HEK293 (cell line): ENCODE data around the gene SLK.
A peak's percentile ranks its signal among the peaks of the same experiment; 100 is the strongest.

Source experiments
- HOXD13 ChIP-seq: sonication (generic); formaldehyde crosslinking; IDR thresholded peaks from 2 replicates; pipeline ENCODE4 v1.8.0; 2022; ENCODE audit warnings: missing genetic modification reagents, borderline replicate concordance
- KLF16 ChIP-seq: fragments of 450-650 bp; formaldehyde crosslinking; IDR thresholded peaks from 2 replicates; pipeline ENCODE4 v1.5.1; 2017; ENCODE audit warnings: missing biosample characterization, missing genetic modification characterization
- KLF9 ChIP-seq: fragments of 450-650 bp; formaldehyde crosslinking; IDR thresholded peaks from 2 replicates; pipeline ENCODE4 v1.5.1; 2016; ENCODE audit warnings: missing biosample characterization, missing genetic modification characterization, low read depth
- RBAK ChIP-seq: fragments of 450-650 bp; formaldehyde crosslinking; IDR thresholded peaks from 2 replicates; pipeline ENCODE4 v1.5.1; 2016; ENCODE audit warnings: missing biosample characterization, missing genetic modification characterization
- ZEB2 ChIP-seq: fragments of 450-650 bp; formaldehyde crosslinking; IDR thresholded peaks from 2 replicates; pipeline ENCODE4 v1.5.1; 2016; ENCODE audit warnings: missing biosample characterization, missing genetic modification characterization
- ZNF121 ChIP-seq: fragments of 450-650 bp; formaldehyde crosslinking; IDR thresholded peaks from 2 replicates; pipeline ENCODE4 v1.5.1; 2016; ENCODE audit warnings: missing biosample characterization, missing genetic modification characterization
- ZNF174 ChIP-seq: fragments of 450-650 bp; formaldehyde crosslinking; IDR thresholded peaks from 2 replicates; pipeline ENCODE4 v1.5.0; 2017; ENCODE audit warnings: missing biosample characterization, mild to moderate bottlenecking, missing genetic modification characterization
- ZNF184 ChIP-seq: fragments of 450-650 bp; IDR thresholded peaks from 2 replicates; pipeline ENCODE4 v1.5.1; 2018; ENCODE audit warnings: missing biosample characterization, mild to moderate bottlenecking, missing genetic modification characterization
- ZNF214 ChIP-seq: fragments of 450-650 bp; formaldehyde crosslinking; IDR thresholded peaks from 2 replicates; pipeline ENCODE4 v1.5.1; 2017; ENCODE audit warnings: missing biosample characterization, mild to moderate bottlenecking, missing genetic modification characterization, borderline replicate concordance
- ZNF248 ChIP-seq: fragments of 450-650 bp; formaldehyde crosslinking; IDR thresholded peaks from 2 replicates; pipeline ENCODE4 v1.5.1; 2017; ENCODE audit warnings: missing biosample characterization, missing genetic modification characterization
- ZNF266 ChIP-seq: fragments of 450-650 bp; formaldehyde crosslinking; IDR thresholded peaks from 2 replicates; pipeline ENCODE4 v1.5.1; 2016; ENCODE audit warnings: missing biosample characterization, missing genetic modification characterization, low read depth
- ZNF302 ChIP-seq: fragments of 450-650 bp; formaldehyde crosslinking; IDR thresholded peaks from 2 replicates; pipeline ENCODE4 v1.5.1; 2016; ENCODE audit warnings: missing biosample characterization, missing genetic modification characterization, low read depth
- ZNF423 ChIP-seq: fragments of 450-650 bp; formaldehyde crosslinking; IDR thresholded peaks from 2 replicates; pipeline ENCODE4 v1.5.1; 2016; ENCODE audit warnings: missing biosample characterization, missing genetic modification characterization
- ZNF596 ChIP-seq: fragments of 450-650 bp; IDR thresholded peaks from 2 replicates; pipeline ENCODE4 v1.5.0; 2018; ENCODE audit warnings: missing biosample characterization, mild to moderate bottlenecking, missing genetic modification characterization, moderate library complexity
- ZNF621 ChIP-seq: fragments of 450-650 bp; formaldehyde crosslinking; IDR thresholded peaks from 2 replicates; pipeline ENCODE4 v1.5.1; 2017; ENCODE audit warnings: missing biosample characterization, missing genetic modification characterization
- ZNF654 ChIP-seq: fragments of 450-650 bp; formaldehyde crosslinking; IDR thresholded peaks from 2 replicates; pipeline ENCODE4 v1.5.1; 2016; ENCODE audit warnings: low read depth, missing biosample characterization, missing genetic modification characterization
- ZNF664 ChIP-seq: fragments of 450-650 bp; formaldehyde crosslinking; IDR thresholded peaks from 2 replicates; pipeline ENCODE4 v1.5.1; 2016; ENCODE audit warnings: missing biosample characterization, missing genetic modification characterization
- ZNF837 ChIP-seq: fragments of 450-650 bp; formaldehyde crosslinking; IDR thresholded peaks from 2 replicates; pipeline ENCODE4 v1.5.1; 2016; ENCODE audit warnings: missing biosample characterization, missing genetic modification characterization
- TF ChIP-seq, protein P1 (sequence below): fragments of 450-650 bp; formaldehyde crosslinking; IDR thresholded peaks from 2 replicates; pipeline ENCODE4 v1.5.1; 2016; ENCODE audit warnings: missing biosample characterization, missing genetic modification characterization
- TF ChIP-seq, protein P2 (sequence below): fragments of 450-650 bp; formaldehyde crosslinking; IDR thresholded peaks from 2 replicates; pipeline ENCODE4 v1.5.1; 2016; ENCODE audit warnings: missing biosample characterization, missing genetic modification characterization
- TF ChIP-seq, protein P3 (sequence below): fragments of 450-650 bp; formaldehyde crosslinking; IDR thresholded peaks from 2 replicates; pipeline ENCODE4 v1.5.1; 2016; ENCODE audit warnings: missing biosample characterization, missing genetic modification characterization, low read depth
- TF ChIP-seq, protein P4 (sequence below): fragments of 450-650 bp; formaldehyde crosslinking; IDR thresholded peaks from 2 replicates; pipeline ENCODE4 v1.5.1; 2017; ENCODE audit warnings: missing biosample characterization, missing genetic modification characterization
- TF ChIP-seq, protein P5 (sequence below): fragments of 450-650 bp; formaldehyde crosslinking; IDR thresholded peaks from 2 replicates; pipeline ENCODE4 v1.5.1; 2016; ENCODE audit warnings: missing biosample characterization, missing genetic modification characterization
- TF ChIP-seq, protein P6 (sequence below): fragments of 450-650 bp; formaldehyde crosslinking; IDR thresholded peaks from 2 replicates; pipeline ENCODE4 v1.5.1; 2017; ENCODE audit warnings: missing biosample characterization, missing genetic modification characterization
- TF ChIP-seq, protein P7 (sequence below): fragments of 450-650 bp; formaldehyde crosslinking; IDR thresholded peaks from 2 replicates; pipeline ENCODE4 v1.5.1; 2017; ENCODE audit warnings: missing biosample characterization, missing genetic modification characterization

The SLK gene

DNA sequence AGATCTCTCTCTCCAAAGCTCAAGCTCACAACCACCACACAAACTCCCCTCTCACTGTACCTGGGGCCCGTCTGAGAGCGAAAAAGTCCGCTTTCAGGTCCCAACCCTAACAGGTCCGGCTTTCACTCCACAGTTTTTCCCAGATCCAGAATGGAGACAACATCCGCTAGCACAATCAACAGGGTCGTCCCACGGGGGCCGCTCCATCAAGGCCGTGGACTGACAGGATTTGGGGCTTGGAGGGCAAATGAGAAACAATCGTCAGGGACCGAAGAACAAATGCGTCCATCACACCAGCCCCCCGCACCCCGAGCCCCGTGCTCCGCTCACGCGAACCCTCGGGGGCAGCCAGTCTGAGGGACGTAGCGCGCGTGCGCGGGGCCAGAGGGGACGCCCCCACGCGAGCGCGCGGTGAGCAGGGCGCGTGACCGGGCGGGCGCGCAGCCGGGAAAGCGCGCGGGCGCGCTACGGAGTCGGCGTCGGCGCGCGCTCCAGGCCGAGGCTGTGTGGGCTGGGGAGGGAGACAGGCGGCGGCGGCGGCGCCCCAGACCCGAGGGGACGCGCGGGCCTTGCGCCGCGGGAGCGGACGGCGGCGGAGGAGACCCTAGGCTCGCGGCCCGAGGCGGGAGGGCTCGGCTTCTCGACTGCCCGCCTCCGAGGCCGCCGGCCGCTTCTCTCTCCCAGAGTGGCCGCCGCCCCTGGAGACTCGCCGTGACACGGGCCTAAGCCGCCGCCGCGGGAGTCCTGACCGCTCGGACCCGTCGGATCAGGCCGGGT lies at the start of gene SLK (continued):
- TF ChIP-seq, protein P1, sequence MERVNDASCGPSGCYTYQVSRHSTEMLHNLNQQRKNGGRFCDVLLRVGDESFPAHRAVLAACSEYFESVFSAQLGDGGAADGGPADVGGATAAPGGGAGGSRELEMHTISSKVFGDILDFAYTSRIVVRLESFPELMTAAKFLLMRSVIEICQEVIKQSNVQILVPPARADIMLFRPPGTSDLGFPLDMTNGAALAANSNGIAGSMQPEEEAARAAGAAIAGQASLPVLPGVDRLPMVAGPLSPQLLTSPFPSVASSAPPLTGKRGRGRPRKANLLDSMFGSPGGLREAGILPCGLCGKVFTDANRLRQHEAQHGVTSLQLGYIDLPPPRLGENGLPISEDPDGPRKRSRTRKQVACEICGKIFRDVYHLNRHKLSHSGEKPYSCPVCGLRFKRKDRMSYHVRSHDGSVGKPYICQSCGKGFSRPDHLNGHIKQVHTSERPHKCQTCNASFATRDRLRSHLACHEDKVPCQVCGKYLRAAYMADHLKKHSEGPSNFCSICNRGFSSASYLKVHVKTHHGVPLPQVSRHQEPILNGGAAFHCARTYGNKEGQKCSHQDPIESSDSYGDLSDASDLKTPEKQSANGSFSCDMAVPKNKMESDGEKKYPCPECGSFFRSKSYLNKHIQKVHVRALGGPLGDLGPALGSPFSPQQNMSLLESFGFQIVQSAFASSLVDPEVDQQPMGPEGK (tag by site-specific recombination) = peak; percentile 88
- no peak for TF ChIP-seq ZNF121 (tag by site-specific recombination)
- peak; percentile 48 for TF ChIP-seq ZNF596 (tag by site-specific recombination)
- TF ChIP-seq, protein P2, sequence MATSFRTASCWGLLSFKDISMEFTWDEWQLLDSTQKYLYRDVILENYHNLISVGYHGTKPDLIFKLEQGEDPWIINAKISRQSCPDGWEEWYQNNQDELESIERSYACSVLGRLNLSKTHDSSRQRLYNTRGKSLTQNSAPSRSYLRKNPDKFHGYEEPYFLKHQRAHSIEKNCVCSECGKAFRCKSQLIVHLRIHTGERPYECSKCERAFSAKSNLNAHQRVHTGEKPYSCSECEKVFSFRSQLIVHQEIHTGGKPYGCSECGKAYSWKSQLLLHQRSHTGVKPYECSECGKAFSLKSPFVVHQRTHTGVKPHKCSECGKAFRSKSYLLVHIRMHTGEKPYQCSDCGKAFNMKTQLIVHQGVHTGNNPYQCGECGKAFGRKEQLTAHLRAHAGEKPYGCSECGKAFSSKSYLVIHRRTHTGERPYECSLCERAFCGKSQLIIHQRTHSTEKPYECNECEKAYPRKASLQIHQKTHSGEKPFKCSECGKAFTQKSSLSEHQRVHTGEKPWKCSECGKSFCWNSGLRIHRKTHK (tag by site-specific recombination) = no peak
- TF ChIP-seq ZNF214 = no peak
- 0 out of 2 replicates have a peak, but pooled peaks have one; percentile 71 for TF ChIP-seq ZNF174
- TF ChIP-seq ZNF621 (tag by site-specific recombination) = no peak
- no peak for TF ChIP-seq ZNF248 (tag by site-specific recombination)
- TF ChIP-seq, protein P3, sequence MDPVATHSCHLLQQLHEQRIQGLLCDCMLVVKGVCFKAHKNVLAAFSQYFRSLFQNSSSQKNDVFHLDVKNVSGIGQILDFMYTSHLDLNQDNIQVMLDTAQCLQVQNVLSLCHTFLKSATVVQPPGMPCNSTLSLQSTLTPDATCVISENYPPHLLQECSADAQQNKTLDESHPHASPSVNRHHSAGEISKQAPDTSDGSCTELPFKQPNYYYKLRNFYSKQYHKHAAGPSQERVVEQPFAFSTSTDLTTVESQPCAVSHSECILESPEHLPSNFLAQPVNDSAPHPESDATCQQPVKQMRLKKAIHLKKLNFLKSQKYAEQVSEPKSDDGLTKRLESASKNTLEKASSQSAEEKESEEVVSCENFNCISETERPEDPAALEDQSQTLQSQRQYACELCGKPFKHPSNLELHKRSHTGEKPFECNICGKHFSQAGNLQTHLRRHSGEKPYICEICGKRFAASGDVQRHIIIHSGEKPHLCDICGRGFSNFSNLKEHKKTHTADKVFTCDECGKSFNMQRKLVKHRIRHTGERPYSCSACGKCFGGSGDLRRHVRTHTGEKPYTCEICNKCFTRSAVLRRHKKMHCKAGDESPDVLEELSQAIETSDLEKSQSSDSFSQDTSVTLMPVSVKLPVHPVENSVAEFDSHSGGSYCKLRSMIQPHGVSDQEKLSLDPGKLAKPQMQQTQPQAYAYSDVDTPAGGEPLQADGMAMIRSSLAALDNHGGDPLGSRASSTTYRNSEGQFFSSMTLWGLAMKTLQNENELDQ (tag by site-specific recombination) = no peak
- no peak for TF ChIP-seq ZNF837 (tag by site-specific recombination)
- TF ChIP-seq ZNF302 (tag by site-specific recombination) = no peak
- no peak for TF ChIP-seq ZNF266 (tag by site-specific recombination)
- TF ChIP-seq, protein P4, sequence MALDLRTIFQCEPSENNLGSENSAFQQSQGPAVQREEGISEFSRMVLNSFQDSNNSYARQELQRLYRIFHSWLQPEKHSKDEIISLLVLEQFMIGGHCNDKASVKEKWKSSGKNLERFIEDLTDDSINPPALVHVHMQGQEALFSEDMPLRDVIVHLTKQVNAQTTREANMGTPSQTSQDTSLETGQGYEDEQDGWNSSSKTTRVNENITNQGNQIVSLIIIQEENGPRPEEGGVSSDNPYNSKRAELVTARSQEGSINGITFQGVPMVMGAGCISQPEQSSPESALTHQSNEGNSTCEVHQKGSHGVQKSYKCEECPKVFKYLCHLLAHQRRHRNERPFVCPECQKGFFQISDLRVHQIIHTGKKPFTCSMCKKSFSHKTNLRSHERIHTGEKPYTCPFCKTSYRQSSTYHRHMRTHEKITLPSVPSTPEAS (tag by site-specific recombination) = no peak
- TF ChIP-seq, protein P5, sequence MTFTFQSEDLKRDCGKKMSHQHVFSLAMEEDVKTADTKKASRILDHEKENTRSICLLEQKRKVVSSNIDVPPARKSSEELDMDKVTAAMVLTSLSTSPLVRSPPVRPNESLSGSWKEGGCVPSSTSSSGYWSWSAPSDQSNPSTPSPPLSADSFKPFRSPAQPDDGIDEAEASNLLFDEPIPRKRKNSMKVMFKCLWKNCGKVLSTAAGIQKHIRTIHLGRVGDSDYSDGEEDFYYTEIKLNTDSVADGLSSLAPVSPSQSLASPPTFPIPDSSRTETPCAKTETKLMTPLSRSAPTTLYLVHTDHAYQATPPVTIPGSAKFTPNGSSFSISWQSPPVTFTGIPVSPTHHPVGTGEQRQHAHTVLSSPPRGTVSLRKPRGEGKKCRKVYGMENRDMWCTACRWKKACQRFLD (tag by site-specific recombination) = no peak
- TF ChIP-seq, protein P6, sequence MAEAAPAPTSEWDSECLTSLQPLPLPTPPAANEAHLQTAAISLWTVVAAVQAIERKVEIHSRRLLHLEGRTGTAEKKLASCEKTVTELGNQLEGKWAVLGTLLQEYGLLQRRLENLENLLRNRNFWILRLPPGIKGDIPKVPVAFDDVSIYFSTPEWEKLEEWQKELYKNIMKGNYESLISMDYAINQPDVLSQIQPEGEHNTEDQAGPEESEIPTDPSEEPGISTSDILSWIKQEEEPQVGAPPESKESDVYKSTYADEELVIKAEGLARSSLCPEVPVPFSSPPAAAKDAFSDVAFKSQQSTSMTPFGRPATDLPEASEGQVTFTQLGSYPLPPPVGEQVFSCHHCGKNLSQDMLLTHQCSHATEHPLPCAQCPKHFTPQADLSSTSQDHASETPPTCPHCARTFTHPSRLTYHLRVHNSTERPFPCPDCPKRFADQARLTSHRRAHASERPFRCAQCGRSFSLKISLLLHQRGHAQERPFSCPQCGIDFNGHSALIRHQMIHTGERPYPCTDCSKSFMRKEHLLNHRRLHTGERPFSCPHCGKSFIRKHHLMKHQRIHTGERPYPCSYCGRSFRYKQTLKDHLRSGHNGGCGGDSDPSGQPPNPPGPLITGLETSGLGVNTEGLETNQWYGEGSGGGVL (tag by site-specific recombination) = peak; percentile 76
- TF ChIP-seq, protein P7, sequence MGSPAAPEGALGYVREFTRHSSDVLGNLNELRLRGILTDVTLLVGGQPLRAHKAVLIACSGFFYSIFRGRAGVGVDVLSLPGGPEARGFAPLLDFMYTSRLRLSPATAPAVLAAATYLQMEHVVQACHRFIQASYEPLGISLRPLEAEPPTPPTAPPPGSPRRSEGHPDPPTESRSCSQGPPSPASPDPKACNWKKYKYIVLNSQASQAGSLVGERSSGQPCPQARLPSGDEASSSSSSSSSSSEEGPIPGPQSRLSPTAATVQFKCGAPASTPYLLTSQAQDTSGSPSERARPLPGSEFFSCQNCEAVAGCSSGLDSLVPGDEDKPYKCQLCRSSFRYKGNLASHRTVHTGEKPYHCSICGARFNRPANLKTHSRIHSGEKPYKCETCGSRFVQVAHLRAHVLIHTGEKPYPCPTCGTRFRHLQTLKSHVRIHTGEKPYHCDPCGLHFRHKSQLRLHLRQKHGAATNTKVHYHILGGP = no peak
- peak; percentile 68 for TF ChIP-seq ZEB2
- no peak for TF ChIP-seq RBAK
- TF ChIP-seq ZNF654 (tag by site-specific recombination) = no peak
- TF ChIP-seq HOXD13 (CRISPR knock-in tag) = no peak
- TF ChIP-seq KLF16 (tag by site-specific recombination) = no peak
- no peak for TF ChIP-seq ZNF664 (tag by site-specific recombination)
- TF ChIP-seq ZNF423 (tag by site-specific recombination) = no peak
- no peak for TF ChIP-seq ZNF184 (tag by site-specific recombination)
- TF ChIP-seq KLF9 (tag by site-specific recombination) = no peak
